Thoracic aorta (tissue), 2 donors: ENCODE results near the gene BCL6B. TPM values are rescaled to one million over a fixed set of nuclear protein-coding genes. Genes with fewer than 3 reads are reported as not detected.
"Not testable (repeated sequence)": the region's sequence is repeated elsewhere in the genome, so short reads cannot be mapped to it uniquely, and the experiment has no call there.

Source experiments
- ATAC-seq: fragments of 150-250 bp; one replicate; pipeline ENCODE4 v1.8.0; 2017; ENCODE audit warnings: low read depth; ENCODE audit not compliant: insufficient number of reproducible peaks, low FRiP score
- DNase-seq: peaks from one replicate; pipeline ENCODE4 v3.0.0-alpha.2; 2020; ENCODE audit warnings: low spot score
- H3K27ac ChIP-seq, 2 donors: fragments of 200-600 bp; sonication (generic); 1 replicate in 1 of 2; 2 replicates in 1 of 2; pipeline ENCODE4 v1.5.1; 2016; ENCODE audit warnings: mild to moderate bottlenecking in 2 of 2, moderate library complexity in 2 of 2
- H3K27me3 ChIP-seq: fragments of 200-600 bp; sonication (generic); replicated peaks from 2 replicates; pipeline ENCODE4 v1.6.0; 2016; ENCODE audit warnings: mild to moderate bottlenecking; ENCODE audit not compliant: insufficient read depth
- H3K36me3 ChIP-seq: fragments of 200-600 bp; sonication (generic); one replicate; pipeline ENCODE4 v1.5.1; 2016
- H3K4me1 ChIP-seq, 2 donors: fragments of 200-600 bp; sonication (generic); 1 replicate in 1 of 2; 2 replicates in 1 of 2; pipeline versions ENCODE4 v1.5.1 to v1.6.0; 2016; ENCODE audit warnings: low read depth in 2 of 2, mild to moderate bottlenecking in 1 of 2; ENCODE audit not compliant: control insufficient read depth in 1 of 2
- H3K4me3 ChIP-seq: fragments of 200-600 bp; sonication (generic); 2 replicates; pipeline ENCODE4 v1.5.1; 2016; ENCODE audit warnings: mild to moderate bottlenecking
- H3K9me3 ChIP-seq: fragments of 200-600 bp; sonication (generic); 2 replicates; pipeline ENCODE4 v1.5.1; 2016
- CTCF ChIP-seq: fragments of 200-600 bp; sonication (generic); IDR thresholded peaks from one replicate; pipeline ENCODE4 v1.5.1; 2019; ENCODE audit warnings: antibody characterized with exemption
- total RNA-seq, 2 donors: library from RNA; depleted of rRNA; stranded (reverse); fragments of >200 nt; gene quantifications; one replicate each; pipeline versions ENCODE4 v1.1.0 to v1.2.3, GENCODE V29; 2016

Gene BCL6B
- total RNA-seq, 2 donors from 2014 or later = 0.95 to 5.7 TPM

DNA sequence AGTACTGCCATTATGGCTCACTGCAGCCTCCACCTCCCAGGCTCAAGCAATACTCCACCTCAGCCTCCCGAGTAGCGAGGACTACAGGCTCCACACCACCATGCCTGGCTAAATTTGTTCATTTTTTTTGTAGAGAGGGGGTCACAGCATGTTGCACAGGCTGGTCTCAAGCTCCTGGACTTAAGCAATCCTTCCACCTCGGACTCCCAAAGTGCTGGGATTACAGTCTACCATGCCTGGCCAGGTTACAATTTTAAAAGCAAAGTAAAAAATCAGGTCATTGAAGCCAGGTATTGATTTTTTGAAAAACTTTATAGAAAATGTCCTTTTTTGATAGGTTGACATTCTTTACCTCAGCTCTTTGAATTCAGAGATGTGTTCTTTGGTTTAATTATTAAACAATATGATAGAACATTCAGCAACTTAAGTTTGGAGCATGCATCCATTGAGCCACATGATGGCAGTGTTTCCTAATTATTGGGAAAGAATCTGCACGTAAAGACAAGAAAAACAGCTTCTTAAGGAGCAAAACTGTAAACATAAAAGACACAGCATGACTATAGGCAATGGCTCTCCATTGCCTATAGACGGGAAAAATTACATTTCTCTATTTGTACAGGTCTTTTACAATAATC, 22.8 kb downstream of the BCL6B start:
- peaks cover 15% of the 10 kb centered on the region for H3K27me3 ChIP-seq
- H3K9me3 ChIP-seq = no peaks in the 10 kb centered on the region
- DNase-seq = no peak
- peak; percentile 59 for TF ChIP-seq CTCF
- peaks cover 15 to 38% of the 10 kb centered on the region in 2 donors for H3K4me1 ChIP-seq
- no peaks in the 10 kb centered on the region for H3K36me3 ChIP-seq
- H3K4me3 ChIP-seq = peak overlapping the region; percentile 40
- no peak overlapping the region for H3K27ac ChIP-seq
- peak; percentile 51 for ATAC-seq

DNA sequence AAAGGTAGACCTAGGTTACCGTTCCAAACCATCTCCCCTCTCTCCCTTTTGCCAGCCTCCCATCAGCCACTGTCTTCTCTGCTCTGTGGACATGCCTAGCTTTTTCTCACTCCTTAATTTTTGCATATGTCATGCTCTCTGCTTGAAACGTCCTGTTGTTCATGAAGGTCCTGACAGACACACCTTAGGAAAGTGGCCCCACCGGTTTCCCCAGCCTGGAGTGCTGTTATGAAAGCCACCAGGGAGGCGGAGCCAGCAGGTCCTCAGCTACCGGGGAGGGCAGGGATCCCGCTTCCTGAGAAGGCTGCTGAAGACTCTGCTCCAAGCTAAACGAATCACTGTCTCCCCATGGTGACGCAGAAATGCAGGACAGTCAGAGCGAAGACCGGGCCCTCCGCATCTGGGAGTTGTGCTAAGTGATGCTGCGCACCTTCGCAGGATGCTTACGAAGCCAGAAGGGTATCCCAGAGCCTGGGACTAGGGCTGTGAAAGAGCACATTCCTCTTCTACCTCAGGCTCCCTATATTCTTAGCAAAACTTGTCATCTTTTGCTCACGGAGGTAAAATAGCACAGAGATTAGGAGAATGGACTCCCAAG, 23.4 kb downstream of the BCL6B start:
- H3K4me1 ChIP-seq = peaks cover 15 to 38% of the 10 kb centered on the region in 2 donors
- DNase-seq (no peak), ATAC-seq (no peak)
- H3K27me3 ChIP-seq = peaks cover 15% of the 10 kb centered on the region
- H3K27ac ChIP-seq = no peak overlapping the region
- no peaks in the 10 kb centered on the region for H3K36me3 ChIP-seq
- H3K9me3 ChIP-seq = no peaks in the 10 kb centered on the region
- TF ChIP-seq CTCF = no peak
- peak overlapping the region; percentile 40 for H3K4me3 ChIP-seq

- not testable (repeated sequence) for H3K9me3 ChIP-seq, DNase-seq, H3K27ac ChIP-seq, ATAC-seq, H3K36me3 ChIP-seq
- Histone ChIP-seq H3K27me3 (peaks cover 15% of the 10 kb centered on the region), H3K4me3 (peak overlapping the region; percentile 40), H3K4me1 (peaks cover 15 to 38% of the 10 kb centered on the region in 2 donors)
Measured at GRCh38 chr17:7046725-7047397, 24.0 kb downstream of the BCL6B start.

GRCh38 chr17:7047566-7047965, 24.7 kb downstream of the BCL6B start:
- TF ChIP-seq CTCF = no peak
- ATAC-seq (no peak), DNase-seq (no peak)
- no peak overlapping the region for H3K27ac ChIP-seq
- no peaks in the 10 kb centered on the region for H3K9me3 ChIP-seq
- H3K36me3 ChIP-seq = no peaks in the 10 kb centered on the region
- H3K27me3 ChIP-seq = peaks cover 9% of the 10 kb centered on the region
- no peak overlapping the region for H3K4me3 ChIP-seq
- H3K4me1 ChIP-seq = peaks cover 13 to 32% of the 10 kb centered on the region in 2 donors

- Histone ChIP-seq H3K36me3 (no peaks in the 10 kb centered on the region), H3K4me3 (no peak overlapping the region), H3K9me3 (no peaks in the 10 kb centered on the region), H3K27me3 (peaks cover 4% of the 10 kb centered on the region), H3K27ac (no peak overlapping the region), H3K4me1 (peaks cover 3 to 18% of the 10 kb centered on the region in 2 donors)
- TF ChIP-seq CTCF = no peak
- ATAC-seq (no peak), DNase-seq (no peak)
Measured at GRCh38 chr17:7048968-7049367, 26.1 kb downstream of the BCL6B start.

DNA sequence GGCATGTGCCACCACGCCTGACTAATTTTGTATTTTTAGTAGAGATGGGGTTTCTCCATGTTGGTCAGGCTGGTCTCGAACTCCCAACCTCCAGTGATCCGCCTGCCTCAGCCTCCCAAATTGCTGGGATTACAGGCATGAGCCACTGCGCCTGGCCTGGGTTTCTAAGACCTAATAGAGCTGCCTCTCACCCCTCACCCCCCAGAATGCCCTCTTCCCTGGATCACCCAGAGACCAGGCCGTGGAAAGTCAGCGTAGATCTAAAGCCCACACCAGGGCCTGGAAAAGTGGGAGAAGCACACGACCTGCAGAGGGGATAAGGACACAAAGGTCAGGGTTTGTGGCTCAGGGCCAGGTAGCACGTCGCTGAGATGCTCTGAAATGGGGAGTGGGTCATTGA, 27.7 kb downstream of the BCL6B start:
- H3K4me1 ChIP-seq = peaks cover 3 to 15% of the 10 kb centered on the region in 2 donors
- H3K36me3 ChIP-seq, H3K4me3 ChIP-seq, ATAC-seq, H3K9me3 ChIP-seq, H3K27me3 ChIP-seq, DNase-seq, H3K27ac ChIP-seq: not testable (repeated sequence)
